Neuronal stem cell (in vitro differentiated cells): ENCODE results near the gene POU2AF1.
A peak's percentile ranks its signal among the peaks of the same experiment; 100 is the strongest.

Experiments
- DNase-seq: peaks from one replicate; pipeline ENCODE4 v3.0.0-alpha.2; 2013; ENCODE audit warnings: low spot score
- H2AFZ ChIP-seq: one replicate; pipeline ENCODE4 v1.6.1; 2013; ENCODE audit warnings: mild to moderate bottlenecking, low read length, inconsistent platforms
- H2AK5ac ChIP-seq: 2 replicates; pipeline ENCODE4 v1.6.1; 2013; ENCODE audit warnings: low read depth, mild to moderate bottlenecking, inconsistent platforms, low read length, moderate library complexity, mixed read lengths
- H2BK120ac ChIP-seq: 2 replicates; pipeline ENCODE4 v1.6.1; 2013; ENCODE audit warnings: low read depth, mild to moderate bottlenecking, inconsistent platforms, low read length, moderate library complexity, mixed read lengths
- H2BK12ac ChIP-seq: one replicate; pipeline ENCODE4 v1.6.1; 2013; ENCODE audit warnings: low read length, inconsistent platforms
- H2BK15ac ChIP-seq: 2 replicates; pipeline ENCODE4 v1.6.1; 2013; ENCODE audit warnings: mild to moderate bottlenecking, low read length, inconsistent platforms, mixed read lengths
- H2BK5ac ChIP-seq: one replicate; pipeline ENCODE4 v1.6.1; 2013; ENCODE audit warnings: inconsistent platforms, mild to moderate bottlenecking, low read length, moderate library complexity
- H3K14ac ChIP-seq: one replicate; pipeline ENCODE4 v1.6.1; 2013; ENCODE audit warnings: low read length, inconsistent platforms
- H3K18ac ChIP-seq: 2 replicates; pipeline ENCODE4 v1.6.1; 2013; ENCODE audit warnings: low read length, inconsistent platforms
- H3K23ac ChIP-seq: 2 replicates; pipeline ENCODE4 v1.6.1; 2013; ENCODE audit warnings: low read depth, mild to moderate bottlenecking, mixed read lengths, low read length, inconsistent platforms; ENCODE audit not compliant: poor library complexity
- H3K27ac ChIP-seq: replicated peaks from 3 replicates; pipeline ENCODE4 v1.5.1; 2013; ENCODE audit warnings: low read length, inconsistent platforms
- H3K27me3 ChIP-seq, 3 experiments: 2 replicates each; pipeline ENCODE4 v1.6.1; 2013; ENCODE audit warnings: low read length in 3 of 3, mild to moderate bottlenecking in 2 of 3, inconsistent platforms in 1 of 3, low read depth in 1 of 3, mixed read lengths in 1 of 3, moderate library complexity in 1 of 3; ENCODE audit not compliant: control insufficient read depth in 3 of 3, insufficient read depth in 3 of 3
- H3K36me3 ChIP-seq, 2 donors: replicated peaks in 1 of 2; 2 replicates each; pipeline ENCODE4 v1.6.1; 2013; ENCODE audit warnings: low read length in 2 of 2; ENCODE audit not compliant: control insufficient read depth in 2 of 2, insufficient read depth in 2 of 2
- H3K4ac ChIP-seq: 2 replicates; pipeline ENCODE4 v1.6.1; 2013; ENCODE audit warnings: inconsistent platforms, mild to moderate bottlenecking, low read length, moderate library complexity
- H3K4me1 ChIP-seq, 2 donors: 1 replicate in 1 of 2; 2 replicates in 1 of 2; pipeline ENCODE4 v1.6.1; 2013; ENCODE audit warnings: low read length in 2 of 2, low read depth in 1 of 2; ENCODE audit not compliant: control insufficient read depth in 2 of 2, insufficient read depth in 1 of 2
- H3K4me2 ChIP-seq: one replicate; pipeline ENCODE4 v1.6.1; 2013; ENCODE audit warnings: mild to moderate bottlenecking, low read length, inconsistent platforms; ENCODE audit not compliant: insufficient read depth, poor library complexity, severe bottlenecking
- H3K4me3 ChIP-seq, 2 donors: 2 replicates each; pipeline ENCODE4 v1.5.1; 2013; ENCODE audit warnings: low read length in 2 of 2, mild to moderate bottlenecking in 2 of 2, inconsistent platforms in 1 of 2, moderate library complexity in 1 of 2
- H3K79me1 ChIP-seq: one replicate; pipeline ENCODE4 v1.6.1; 2013; ENCODE audit warnings: low read depth, mild to moderate bottlenecking, inconsistent platforms, low read length, moderate library complexity
- H3K9ac ChIP-seq: one replicate; pipeline ENCODE4 v1.6.1; 2013; ENCODE audit warnings: mild to moderate bottlenecking, low read depth, low read length, inconsistent platforms; ENCODE audit not compliant: poor library complexity
- H3K9me3 ChIP-seq, 2 donors: replicated peaks in 1 of 2; 2 replicates each; pipeline versions ENCODE3 to v1.6.1; 2013; ENCODE audit warnings: low read length in 2 of 2, mild to moderate bottlenecking in 2 of 2, inconsistent platforms in 1 of 2, low read depth in 1 of 2, mixed read lengths in 1 of 2, moderate library complexity in 1 of 2; ENCODE audit not compliant: control insufficient read depth in 2 of 2, insufficient read depth in 1 of 2
- H4K8ac ChIP-seq: one replicate; pipeline ENCODE4 v1.6.1; 2013; ENCODE audit warnings: low read depth, mild to moderate bottlenecking, inconsistent platforms, low read length, moderate library complexity
- H4K91ac ChIP-seq: one replicate; pipeline ENCODE4 v1.6.1; 2013; ENCODE audit warnings: low read length, low read depth, mild to moderate bottlenecking, inconsistent platforms; ENCODE audit not compliant: poor library complexity
- WGBS, 2 donors: extraction: QIAGEN DNeasy Blood & Tissue Kit; methylation state at CpG; one replicate each; pipeline ENCODE4 v1.1.7; 2013; ENCODE audit warnings: missing lambda C conversion rate in 2 of 2, mixed read lengths in 1 of 2; ENCODE audit not compliant: insufficient read length in 2 of 2, insufficient replicate concordance in 1 of 2; ENCODE audit errors: extremely low coverage in 2 of 2; 5-methylcytosine and 5-hydroxymethylcytosine counted together

The POU2AF1 gene

DNA sequence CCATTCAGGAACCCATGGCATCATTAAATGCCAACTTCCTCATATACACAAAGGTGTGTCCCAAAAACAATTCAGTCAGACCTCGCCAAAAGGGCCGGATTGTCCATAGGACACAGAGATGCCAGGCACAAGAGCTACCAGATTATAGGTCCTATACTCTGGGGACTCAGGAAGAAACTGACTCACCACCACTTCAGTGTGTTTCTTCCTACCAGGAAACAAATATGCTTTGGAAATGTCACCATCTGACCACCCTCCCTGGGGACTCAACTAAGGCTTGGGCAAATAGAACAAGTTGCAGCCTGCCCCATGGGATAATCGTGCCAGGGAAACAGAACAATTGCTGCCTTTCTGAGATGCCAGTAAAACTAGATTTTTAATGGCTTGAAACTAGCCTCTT lies 69.0 kb downstream of the POU2AF1 start:
- WGBS, 2 donors, result no CpG with 5 or more reads among the region's 3 CpGs
- Histone ChIP-seq H2BK12ac (no peak overlapping the region), H3K23ac (no peak overlapping the region)

DNA sequence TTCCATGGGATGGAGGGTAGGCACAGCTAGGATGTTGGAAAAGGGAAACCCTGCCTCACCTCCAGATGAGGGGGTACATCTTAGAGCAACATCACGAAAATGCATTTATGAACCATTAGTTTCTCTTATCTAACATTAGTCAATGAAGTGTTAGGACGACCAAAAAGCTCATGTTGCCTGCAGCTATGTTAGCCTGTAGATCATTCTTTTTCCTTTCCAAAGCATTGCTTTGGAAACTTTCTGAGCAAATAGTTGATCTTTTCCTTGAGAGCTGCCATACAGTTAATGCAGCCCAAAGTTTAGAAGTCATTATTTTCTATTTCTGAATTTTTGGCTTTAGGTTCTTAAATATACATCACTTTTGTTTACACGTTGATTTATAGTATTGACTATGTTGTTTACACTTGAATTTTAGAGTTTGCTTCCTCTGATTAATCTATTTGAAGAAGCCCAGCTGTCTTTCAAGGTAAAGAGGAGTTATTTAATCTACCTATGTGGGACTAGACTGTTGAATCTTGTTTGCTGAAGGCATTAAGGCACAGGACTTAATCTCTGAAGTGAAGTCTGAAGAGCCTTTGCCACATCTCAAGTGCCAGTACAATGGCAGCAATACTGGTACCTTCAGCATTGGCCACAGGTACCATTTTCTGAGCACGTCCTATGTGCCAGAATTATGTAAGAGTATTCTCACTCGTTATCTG lies 69.7 kb downstream of the POU2AF1 start:
- Histone ChIP-seq H2BK15ac (no peak overlapping the region), H3K27me3 (peaks cover 0 to 8% (median 0%) of the 10 kb centered on the region in 3 experiments), H3K27ac (no peak overlapping the region), H3K4me2 (no peak overlapping the region), H3K79me1 (no peaks in the 10 kb centered on the region), H4K8ac (no peak overlapping the region), H2AFZ (no peak overlapping the region), H3K14ac (no peak overlapping the region), H3K9ac (no peak overlapping the region), H4K91ac (no peak overlapping the region), H3K36me3 (no peaks in the 10 kb centered on the region), H2BK12ac (no peak overlapping the region), H2AK5ac (no peak overlapping the region), H3K4me1 (no peaks in the 10 kb centered on the region), H3K23ac (no peak overlapping the region), H3K4ac (no peak overlapping the region), H3K9me3 (no peaks in the 10 kb centered on the region), H2BK120ac (no peak overlapping the region), H2BK5ac (no peak overlapping the region), H3K4me3 (no peak overlapping the region), H3K18ac (no peak overlapping the region)
- no CpG with 5 or more reads among the region's 5 CpGs for WGBS, 2 donors
- no peak for DNase-seq

More for the DNA sequence above, 69.0 kb downstream of the POU2AF1 start:
- Histone ChIP-seq H2BK15ac (no peak overlapping the region), H3K27ac (no peak overlapping the region), H2BK5ac (no peak overlapping the region), H2AK5ac (no peak overlapping the region), H4K8ac (no peak overlapping the region), H3K4me1 (no peaks in the 10 kb centered on the region), H3K14ac (no peak overlapping the region), H3K4me3 (no peak overlapping the region), H3K4ac (no peak overlapping the region), H3K79me1 (no peaks in the 10 kb centered on the region), H3K9me3 (no peaks in the 10 kb centered on the region), H2AFZ (no peak overlapping the region), H3K36me3 (no peaks in the 10 kb centered on the region), H4K91ac (no peak overlapping the region), H3K18ac (no peak overlapping the region), H3K9ac (no peak overlapping the region), H3K4me2 (no peak overlapping the region), H3K27me3 (peaks cover 0 to 4% (median 0%) of the 10 kb centered on the region in 3 experiments), H2BK120ac (no peak overlapping the region)
- no peak for DNase-seq

DNA sequence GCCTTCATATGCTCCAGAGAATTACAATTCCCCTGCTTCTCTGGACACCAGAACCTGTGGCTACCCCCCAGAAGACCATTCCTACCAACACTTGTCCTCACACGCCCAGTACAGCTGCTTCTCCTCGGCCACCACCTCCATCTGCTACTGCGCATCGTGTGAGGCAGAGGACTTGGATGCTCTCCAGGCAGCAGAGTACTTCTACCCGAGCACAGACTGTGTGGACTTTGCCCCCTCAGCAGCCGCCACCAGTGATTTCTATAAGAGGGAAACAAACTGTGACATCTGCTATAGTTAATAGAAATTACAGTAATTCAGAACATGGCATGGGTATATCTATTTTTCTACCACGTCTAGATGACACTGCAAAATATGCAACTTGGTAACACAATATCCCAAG lies 70.9 kb downstream of the POU2AF1 start:
- Histone ChIP-seq H3K27ac (no peak overlapping the region), H3K23ac (no peak overlapping the region), H3K4ac (no peak overlapping the region), H3K4me2 (no peak overlapping the region), H2BK5ac (no peak overlapping the region), H3K4me1 (no peaks in the 10 kb centered on the region), H3K9me3 (no peaks in the 10 kb centered on the region), H2BK15ac (no peak overlapping the region), H2BK120ac (no peak overlapping the region), H3K14ac (no peak overlapping the region), H2AK5ac (no peak overlapping the region), H2AFZ (no peak overlapping the region), H4K91ac (no peak overlapping the region), H2BK12ac (no peak overlapping the region), H3K27me3 (peaks cover 0 to 13% (median 0%) of the 10 kb centered on the region in 3 experiments), H3K9ac (no peak overlapping the region), H4K8ac (no peak overlapping the region), H3K18ac (peak overlapping the region; percentile 55), H3K79me1 (no peaks in the 10 kb centered on the region), H3K36me3 (no peaks in the 10 kb centered on the region), H3K4me3 (peak overlapping the region in 1 of 2 donors; percentile 60)
- WGBS, 2 donors, result no CpG with 5 or more reads among the region's 7 CpGs
- DNase-seq, result no peak

DNA sequence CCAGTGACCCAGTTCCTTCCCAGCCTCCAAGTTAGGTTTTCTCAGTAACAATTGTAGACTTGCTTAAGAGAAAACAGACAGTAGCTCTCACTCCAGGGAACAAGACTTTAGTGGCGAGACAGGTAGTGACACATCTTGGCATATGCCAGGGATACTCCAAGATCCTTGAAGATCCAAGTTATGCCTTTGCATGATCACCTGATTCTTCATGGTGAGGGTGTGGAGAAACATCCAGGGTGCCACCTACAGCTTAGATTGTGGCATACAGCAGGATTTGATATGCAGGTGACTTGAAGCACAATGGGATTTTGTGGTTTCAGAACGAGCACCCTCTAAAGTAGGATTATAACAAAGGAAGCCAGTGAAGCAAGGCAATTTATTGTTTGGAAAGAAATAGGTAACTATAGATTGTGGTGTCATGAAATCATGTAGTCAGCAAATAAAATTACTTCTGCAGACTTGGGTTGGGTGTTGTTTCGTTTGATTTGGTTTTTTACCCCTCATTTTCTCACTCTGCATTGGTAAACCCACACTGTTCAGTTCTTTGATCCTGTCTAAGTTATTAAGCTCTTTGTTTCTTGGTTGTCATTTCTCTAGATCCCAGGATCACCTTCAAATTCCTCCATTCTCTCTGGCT lies 71.5 kb downstream of the POU2AF1 start:
- no peak overlapping the region for H3K14ac ChIP-seq
- WGBS, 2 donors, result no CpG with 5 or more reads among the region's 3 CpGs
- H2BK5ac ChIP-seq, result no peak overlapping the region
- H2AK5ac ChIP-seq, result no peak overlapping the region
- H3K4ac ChIP-seq, result no peak overlapping the region
- peaks cover 0 to 18% (median 0%) of the 10 kb centered on the region in 3 experiments for H3K27me3 ChIP-seq
- no peak overlapping the region for H3K27ac ChIP-seq
- no peak overlapping the region for H4K8ac ChIP-seq
- H3K4me2 ChIP-seq, result no peak overlapping the region
- H3K79me1 ChIP-seq, result no peaks in the 10 kb centered on the region
- no peak overlapping the region for H4K91ac ChIP-seq
- no peak overlapping the region for H3K9ac ChIP-seq
- no peaks in the 10 kb centered on the region for H3K9me3 ChIP-seq
- H2BK120ac ChIP-seq, result no peak overlapping the region
- no peak overlapping the region for H3K4me3 ChIP-seq
- H3K18ac ChIP-seq, result no peak overlapping the region
- no peak overlapping the region for H2BK15ac ChIP-seq
- no peak overlapping the region for H2BK12ac ChIP-seq
- DNase-seq, result no peak
- no peak overlapping the region for H2AFZ ChIP-seq
- H3K23ac ChIP-seq, result no peak overlapping the region
- H3K4me1 ChIP-seq, result no peaks in the 10 kb centered on the region
- H3K36me3 ChIP-seq, result no peaks in the 10 kb centered on the region
